H1 (cell line): ENCODE measurements around the gene RESP18. TPM values are rescaled to one million over a fixed set of nuclear protein-coding genes. Genes with fewer than 3 reads are reported as not detected.

ENCODE experiments used
- CTCF ChIA-PET: fragments of 300-600 bp; sonication (Branson Sonifier 250); formaldehyde crosslinking; loops from one replicate; lab custom pipeline; 2021; ENCODE audit not compliant: partially characterized antibody; lab: Charles Lee
- POLR2A ChIA-PET: fragments of 300-600 bp; sonication (Branson Sonifier 250); formaldehyde crosslinking; loops from one replicate; lab custom pipeline; 2021; ENCODE audit warnings: inconsistent platforms; ENCODE audit not compliant: partially characterized antibody; lab: Charles Lee
- DNase-seq, 2 experiments: peaks; one replicate each; pipeline versions ENCODE4 v3.0.0 to v3.0.0-alpha.2; 2010 to 2022; ENCODE audit warnings: low spot score in 2 of 2, low read depth in 1 of 2, mixed read lengths in 1 of 2
- FAIRE-seq: peaks from 2 replicates; lab custom pipeline; 2011; peaks lifted over from hg19 to GRCh38; lab: Jason Lieb, UNC
- H2AFZ ChIP-seq: 2 replicates; pipeline ENCODE4 v1.8.1; 2012; ENCODE audit warnings: low read length, inconsistent platforms
- H2AK5ac ChIP-seq: 2 replicates; pipeline ENCODE4 v1.6.1; 2013; ENCODE audit warnings: low read depth, low read length
- H2BK120ac ChIP-seq: replicated peaks from 2 replicates; pipeline ENCODE3; 2013; ENCODE audit warnings: low read depth, low read length, inconsistent platforms
- H2BK12ac ChIP-seq: 2 replicates; pipeline ENCODE4 v1.6.1; 2013; ENCODE audit warnings: low read depth, low read length
- H2BK15ac ChIP-seq: 2 replicates; pipeline ENCODE4 v1.6.1; 2013; ENCODE audit warnings: low read length
- H2BK20ac ChIP-seq: 2 replicates; pipeline ENCODE4 v1.6.1; 2013; ENCODE audit warnings: low read length
- H2BK5ac ChIP-seq: 2 replicates; pipeline ENCODE4 v1.6.1; 2013; ENCODE audit warnings: low read depth, low read length
- H3K14ac ChIP-seq: 2 replicates; pipeline ENCODE4 v1.6.1; 2013; ENCODE audit warnings: inconsistent platforms; ENCODE audit not compliant: insufficient read length
- H3K18ac ChIP-seq: 2 replicates; pipeline ENCODE4 v1.6.1; 2013; ENCODE audit warnings: low read length; ENCODE audit errors: extremely low read depth
- H3K23ac ChIP-seq: 2 replicates; pipeline ENCODE4 v1.6.1; 2013; ENCODE audit warnings: inconsistent platforms; ENCODE audit not compliant: insufficient read length
- H3K23me2 ChIP-seq: 2 replicates; pipeline ENCODE4 v1.6.1; 2013; ENCODE audit warnings: low read depth, low read length
- H3K27ac ChIP-seq: 2 replicates; pipeline ENCODE4 v1.6.1; 2011; ENCODE audit warnings: low read depth, low read length, inconsistent platforms
- H3K27me3 ChIP-seq, 4 experiments: replicated peaks in 1 of 4; 1 replicate in 1 of 4; 2 replicates in 3 of 4; pipeline versions ENCODE4 v1.6.1 to v1.8.1; 2011 to 2013; ENCODE audit warnings: low read length in 3 of 4, mild to moderate bottlenecking in 3 of 4, inconsistent platforms in 2 of 4, mixed read lengths in 2 of 4, moderate library complexity in 1 of 4; ENCODE audit not compliant: control insufficient read depth in 3 of 4, insufficient read depth in 3 of 4; ENCODE audit errors: extremely low read depth in 1 of 4
- H3K36me3 ChIP-seq, 4 experiments: 2 replicates each; pipeline versions ENCODE4 v1.6.1 to v1.8.1; 2011 to 2013; ENCODE audit warnings: mild to moderate bottlenecking in 4 of 4, low read length in 3 of 4, moderate library complexity in 2 of 4, control low read depth in 1 of 4, inconsistent platforms in 1 of 4; ENCODE audit not compliant: insufficient read depth in 4 of 4, control insufficient read depth in 2 of 4
- H3K4ac ChIP-seq: replicated peaks from 2 replicates; pipeline ENCODE3; 2013; ENCODE audit warnings: low read length, low read depth, mixed read lengths, inconsistent platforms; ENCODE audit not compliant: insufficient read length
- H3K4me1 ChIP-seq, 4 experiments: replicated peaks in 1 of 4; 1 replicate in 1 of 4; 2 replicates in 3 of 4; pipeline versions ENCODE4 v1.6.1 to v1.8.1; 2011 to 2013; ENCODE audit warnings: low read length in 3 of 4, inconsistent platforms in 2 of 4, mixed read lengths in 1 of 4; ENCODE audit not compliant: insufficient read depth in 4 of 4, control insufficient read depth in 3 of 4
- H3K4me2 ChIP-seq, 2 experiments: 2 replicates each; pipeline versions ENCODE4 v1.6.1 to v1.8.1; 2011 to 2013; ENCODE audit warnings: low read depth in 2 of 2, low read length in 2 of 2, control low read depth in 1 of 2, inconsistent platforms in 1 of 2, mild to moderate bottlenecking in 1 of 2; ENCODE audit not compliant: insufficient read depth in 1 of 2
- H3K4me3 ChIP-seq, 4 experiments: fragments of 200-600, 300-600 bp in 1 of 4; sonication (generic), shearing (Covaris generic), sonication (Bioruptor Twin) in 1 of 4; 2 replicates each; pipeline versions ENCODE4 v1.5.1 to v1.8.1; 2011 to 2016; ENCODE audit warnings: low read length in 4 of 4, low read depth in 3 of 4, control low read depth in 2 of 4, inconsistent platforms in 2 of 4, mild to moderate bottlenecking in 2 of 4, mixed read lengths in 1 of 4, moderate library complexity in 1 of 4; ENCODE audit not compliant: insufficient read depth in 2 of 4; ENCODE audit errors: extremely low read depth in 1 of 4
- H3K56ac ChIP-seq: replicated peaks from 2 replicates; pipeline ENCODE3; 2013; ENCODE audit warnings: low read depth, mild to moderate bottlenecking, mixed read lengths, low read length, inconsistent platforms; ENCODE audit not compliant: insufficient read length
- H3K79me1 ChIP-seq: 2 replicates; pipeline ENCODE4 v1.6.1; 2013; ENCODE audit warnings: low read depth, low read length, control low read depth
- H3K79me2 ChIP-seq, 2 experiments: 2 replicates each; pipeline versions ENCODE4 v1.6.1 to v1.8.1; 2012 to 2013; ENCODE audit warnings: low read length in 2 of 2, mild to moderate bottlenecking in 2 of 2, inconsistent platforms in 1 of 2; ENCODE audit not compliant: insufficient read depth in 2 of 2, control insufficient read depth in 1 of 2
- H3K9ac ChIP-seq, 4 experiments: replicated peaks in 1 of 4; 1 replicate in 1 of 4; 2 replicates in 3 of 4; pipeline versions ENCODE4 v1.6.1 to v1.8.1; 2011 to 2013; ENCODE audit warnings: low read depth in 3 of 4, low read length in 3 of 4, control low read depth in 2 of 4, mild to moderate bottlenecking in 2 of 4, moderate library complexity in 2 of 4, inconsistent platforms in 1 of 4; ENCODE audit errors: extremely low read depth in 1 of 4
- H3K9me3 ChIP-seq, 2 experiments: 2 replicates each; pipeline versions ENCODE4 v1.6.1 to v1.8.1; 2012 to 2013; ENCODE audit warnings: mild to moderate bottlenecking in 2 of 2, moderate library complexity in 2 of 2, control low read depth in 1 of 2, inconsistent platforms in 1 of 2, low read depth in 1 of 2, low read length in 1 of 2, mixed read lengths in 1 of 2; ENCODE audit not compliant: insufficient read depth in 2 of 2
- H4K20me1 ChIP-seq, 2 experiments: replicated peaks in 1 of 2; 2 replicates each; pipeline versions ENCODE3 to v1.8.1; 2011 to 2013; ENCODE audit warnings: inconsistent platforms in 2 of 2, low read length in 2 of 2, mild to moderate bottlenecking in 1 of 2; ENCODE audit not compliant: insufficient read depth in 2 of 2, control insufficient read depth in 1 of 2
- H4K5ac ChIP-seq: 2 replicates; pipeline ENCODE4 v1.6.1; 2013; ENCODE audit warnings: low read length, low read depth, mixed read lengths, inconsistent platforms; ENCODE audit not compliant: insufficient read length
- H4K8ac ChIP-seq: 2 replicates; pipeline ENCODE4 v1.8.0; 2013; ENCODE audit warnings: mild to moderate bottlenecking, moderate library complexity, low read length, inconsistent platforms; ENCODE audit not compliant: insufficient read depth; ENCODE audit errors: extremely low read depth
- H4K91ac ChIP-seq: replicated peaks from 2 replicates; pipeline ENCODE3; 2013; ENCODE audit warnings: low read length, mixed read lengths, inconsistent platforms; ENCODE audit not compliant: insufficient read length
- CTCF ChIP-seq, 3 experiments: IDR thresholded peaks; 1 replicate in 2 of 3; 2 replicates in 1 of 3; pipeline versions ENCODE4 v1.5.1 to v1.6.1; 2011; ENCODE audit warnings: low read length in 3 of 3, mild to moderate bottlenecking in 3 of 3, inconsistent platforms in 2 of 3, low read depth in 1 of 3, moderate library complexity in 1 of 3; ENCODE audit not compliant: insufficient read depth in 1 of 3; ENCODE audit errors: control extremely low read depth in 1 of 3
- KDM1A ChIP-seq: fragments of 200-600, 300-600 bp; sonication (generic); IDR thresholded peaks from 2 replicates; pipeline ENCODE4 v1.7.1; 2016; ENCODE audit warnings: mild to moderate bottlenecking, low read length, borderline replicate concordance
- SIN3A ChIP-seq, 2 experiments: IDR thresholded peaks in 1 of 2; conservative IDR thresholded peaks in 1 of 2; 2 replicates each; pipeline ENCODE4 v1.6.1; 2011 to 2012; ENCODE audit warnings: low read length in 2 of 2, improper control_type of control experiment in 1 of 2, low read depth in 1 of 2, mild to moderate bottlenecking in 1 of 2
- SUZ12 ChIP-seq: fragments of 200-600 bp; sonication (generic); IDR thresholded peaks from 2 replicates; pipeline ENCODE4 v1.6.1; 2012; ENCODE audit warnings: mild to moderate bottlenecking, inconsistent platforms, low read length, moderate library complexity, mixed read lengths
- TBP ChIP-seq: IDR thresholded peaks from 2 replicates; pipeline ENCODE4 v1.6.1; 2011; ENCODE audit warnings: low read depth, low read length, improper control_type of control experiment
- TEAD4 ChIP-seq: IDR thresholded peaks from 2 replicates; pipeline ENCODE4 v1.6.1; 2012; ENCODE audit warnings: low read depth, low read length, inconsistent platforms, mixed read lengths
- YY1 ChIP-seq: IDR thresholded peaks from 2 replicates; pipeline ENCODE4 v1.6.1; 2011; ENCODE audit warnings: low read depth, mild to moderate bottlenecking, low read length
- WGBS, 2 experiments: shearing (Covaris generic) in 1 of 2; methylation state at CpG; one replicate each; pipeline versions ENCODE4 v1.1.6 to v1.1.7; 2013 to 2015; ENCODE audit warnings: low lambda C conversion rate in 2 of 2, mixed read lengths in 2 of 2, inconsistent platforms in 1 of 2, low coverage in 1 of 2, missing lambda C conversion rate in 1 of 2; ENCODE audit not compliant: insufficient replicate concordance in 2 of 2, insufficient coverage in 1 of 2, insufficient read length in 1 of 2; ENCODE audit errors: extremely low coverage in 1 of 2, missing lambda C conversion rate in 1 of 2; 5-methylcytosine and 5-hydroxymethylcytosine counted together
- polyA plus RNA-seq, 7 experiments: library from polyadenylated mRNA; depleted of rRNA in 3 of 7; stranded (reverse) in 5 of 7; unstranded in 2 of 7; fragments of >200 nt in 5 of 7; fragments of 200-250 nt in 2 of 7; gene quantifications; 1 replicate in 5 of 7; 2 replicates in 1 of 7; 4 replicates in 1 of 7; pipeline versions ENCODE4 v1.2.1 to v1.2.3, GENCODE V29; 2011 to 2013; ENCODE audit warnings: missing spikeins in 2 of 7, mixed read lengths in 2 of 7
- total RNA-seq: library from RNA; stranded (reverse); fragmentation: NEBNext Ultra II Directional; extraction: Animal tissue kit (Norgen Biotek cat#: 25700); gene quantifications from 2 replicates; pipeline ENCODE4 v1.2.1, GENCODE V29; 2021

Gene RESP18
- total and polyA plus RNA-seq, 2 of the 8 experiments (the other 6 are each of a cell fraction or from before 2014, with no cell fraction given): not detected

GRCh38 chr2:219354582-219354981, 22.0 kb upstream of the RESP18 start:
- H3K79me1 ChIP-seq: no peaks in the 10 kb centered on the region
- no peak overlapping the region for H2AK5ac ChIP-seq
- H3K27ac ChIP-seq: no peak overlapping the region
- H3K56ac ChIP-seq: no peak overlapping the region
- CTCF ChIA-PET: interaction anchor here (0.7 to 8.0 kb wide), 9 partner anchors 7 to 184 kb away, joined by 3 to 91 read pairs (median 16); partner anchors contain the start of genes GLB1L, RESP18 and STK16
- no peak overlapping the region for H3K4ac ChIP-seq
- peaks cover 12 to 34% (median 27%) of the 10 kb centered on the region in 4 experiments for H3K27me3 ChIP-seq
- DNase-seq (no peak), FAIRE-seq (no peak)
- H2BK20ac ChIP-seq: no peak overlapping the region
- H2BK120ac ChIP-seq: no peak overlapping the region
- H4K5ac ChIP-seq: no peak overlapping the region
- no peak overlapping the region for H2BK5ac ChIP-seq
- H3K14ac ChIP-seq: no peak overlapping the region
- H3K79me2 ChIP-seq: no peaks in the 10 kb centered on the region
- H3K4me2 ChIP-seq: no peak overlapping the region
- POLR2A ChIA-PET: no interaction called here
- no peak overlapping the region for H2AFZ ChIP-seq
- H3K23me2 ChIP-seq: peaks cover 11% of the 10 kb centered on the region; the same call in 1 of the 2 replicates
- TF ChIP-seq SUZ12: no peak
- no peak for TF ChIP-seq YY1
- TF ChIP-seq KDM1A: no peak
- no peak for TF ChIP-seq TEAD4
- TF ChIP-seq CTCF (IDR thresholded peaks at IDR 0.05; ENCODE audit: control extremely low read depth in 1 of 3, insufficient read depth in 1 of 3, low read depth in 1 of 3, low read length in 3 of 3): no peak
- no peak for TF ChIP-seq TBP
- no peak for TF ChIP-seq SIN3A (conservative IDR thresholded peaks at IDR 0.05 in 1 of 2, IDR thresholded peaks at IDR 0.05 in 1 of 2; ENCODE audit: low read depth in 1 of 2, low read length in 2 of 2)
- H4K20me1 ChIP-seq: no peaks in the 10 kb centered on the region
- H3K18ac ChIP-seq: no peak overlapping the region
- no peak overlapping the region for H4K91ac ChIP-seq
- H3K23ac ChIP-seq: no peak overlapping the region
- H4K8ac ChIP-seq: no peak overlapping the region
- peaks cover 0 to 9% (median 4%) of the 10 kb centered on the region in 4 experiments; a peak in 4 of 7 replicates for H3K4me1 ChIP-seq
- H3K9me3 ChIP-seq: no peaks in the 10 kb centered on the region
- H2BK15ac ChIP-seq: no peak overlapping the region
- H3K36me3 ChIP-seq: no peaks in the 10 kb centered on the region
- no peak overlapping the region for H3K9ac ChIP-seq
- no peak overlapping the region for H2BK12ac ChIP-seq
- 82% methylated on average over 4 of the region's 4 CpGs; no CpG with 5 or more reads in 1 of the 2 experiments for WGBS, 2 experiments
- H3K4me3 ChIP-seq: no peak overlapping the region
